GM12878 (cell line): ENCODE results near the gene AMPD2. TPM values are rescaled to one million over a fixed set of nuclear protein-coding genes. Genes with fewer than 3 reads are reported as not detected.

Experiments
- ATAC-seq: fragments of 200-7000 bp; cut with Tn5 transposase; 3 replicates; pipeline ENCODE4 v1.9.1; 2020; ENCODE audit warnings: mild to moderate bottlenecking, moderate library complexity
- BruUV-seq: library from RNA; stranded (reverse); fragments of 400-500 nt; replicated peaks from 2 replicates; lab custom pipeline; 2021; lab: Mats Ljungman, UMichigan
- CTCF ChIA-PET: fragments of 300-600 bp; sonication (Branson Sonifier 250); formaldehyde crosslinking; extraction: SDS; loops from one replicate; lab custom pipeline; 2021; ENCODE audit warnings: inconsistent platforms; lab: Yijun Ruan, JAX
- POLR2A ChIA-PET: fragments of 350-600 bp; formaldehyde crosslinking; extraction: SDS; loops from one replicate; lab custom pipeline; 2021; ENCODE audit warnings: inconsistent platforms; lab: Charles Lee
- RAD21 ChIA-PET: fragments of 300-600 bp; sonication (Branson Sonifier 250); formaldehyde crosslinking; loops from one replicate; lab custom pipeline; 2023; ENCODE audit warnings: antibody characterized with exemption; ENCODE audit not compliant: unreplicated experiment; lab: Charles Lee
- SMC1A ChIA-PET: fragments of 300-600 bp; sonication (Branson Sonifier 250); formaldehyde crosslinking; loops from one replicate; lab custom pipeline; 2023; ENCODE audit not compliant: unreplicated experiment, uncharacterized antibody; lab: Charles Lee
- DNase-seq: peaks from one replicate; pipeline ENCODE4 v3.0.0-alpha.2; 2011; ENCODE audit warnings: low read depth, low spot score
- FAIRE-seq: peaks from 3 replicates; lab custom pipeline; 2011; peaks lifted over from hg19 to GRCh38; lab: Jason Lieb, UNC
- H2AFZ ChIP-seq: 2 replicates; pipeline ENCODE4 v1.6.0; 2011; ENCODE audit warnings: low read depth, low read length, control low read depth; ENCODE audit not compliant: control insufficient read depth
- H3K27ac ChIP-seq: 2 replicates; pipeline ENCODE4 v1.5.1; 2011; ENCODE audit warnings: control low read depth; ENCODE audit not compliant: control insufficient read depth, insufficient read depth
- H3K27me3 ChIP-seq, 2 experiments: replicated peaks in 1 of 2; 2 replicates each; pipeline versions ENCODE4 v1.6.0 to v1.6.1; 2011; ENCODE audit warnings: low read length in 1 of 2; ENCODE audit not compliant: control insufficient read depth in 2 of 2, insufficient read depth in 2 of 2
- H3K36me3 ChIP-seq, 2 experiments: 2 replicates each; pipeline ENCODE4 v1.5.1; 2011; ENCODE audit warnings: low read length in 1 of 2; ENCODE audit not compliant: control insufficient read depth in 2 of 2, insufficient read depth in 2 of 2
- H3K4me1 ChIP-seq: 2 replicates; pipeline ENCODE4 v1.6.1; 2011; ENCODE audit warnings: mild to moderate bottlenecking, low read length, moderate library complexity, mixed read lengths; ENCODE audit not compliant: control insufficient read depth, insufficient read depth
- H3K4me2 ChIP-seq: 2 replicates; pipeline ENCODE4 v1.6.0; 2011; ENCODE audit warnings: control low read depth; ENCODE audit not compliant: control insufficient read depth, insufficient read depth
- H3K4me3 ChIP-seq: fragments of 200-600 bp; sonication (generic); 2 replicates; pipeline ENCODE4 v1.5.1; 2016
- H3K79me2 ChIP-seq: 2 replicates; pipeline ENCODE4 v1.6.0; 2011; ENCODE audit warnings: low read length; ENCODE audit not compliant: control insufficient read depth, insufficient read depth
- H3K9ac ChIP-seq: 2 replicates; pipeline ENCODE4 v1.8.0; 2011; ENCODE audit warnings: low read length, control low read depth, mixed read lengths; ENCODE audit not compliant: control insufficient read depth, insufficient read depth
- H3K9me3 ChIP-seq: replicated peaks from 3 replicates; pipeline ENCODE4 v1.5.1; 2011; ENCODE audit warnings: mild to moderate bottlenecking, low read length; ENCODE audit not compliant: control insufficient read depth, insufficient read depth
- H4K20me1 ChIP-seq: 2 replicates; pipeline ENCODE4 v1.6.0; 2011; ENCODE audit not compliant: control insufficient read depth, insufficient read depth
- ATF7 ChIP-seq: fragments of 450-650 bp; IDR thresholded peaks from 2 replicates; pipeline ENCODE4 v1.6.1; 2016; ENCODE audit warnings: low read depth, mild to moderate bottlenecking
- CBFB ChIP-seq: IDR thresholded peaks from 2 replicates; pipeline ENCODE4 v1.6.1; 2016; ENCODE audit warnings: antibody characterized with exemption, low read depth
- CBX5 ChIP-seq: sonication (generic); IDR thresholded peaks from 2 replicates; pipeline ENCODE4 v1.6.1; 2016; ENCODE audit warnings: low read depth, moderate library complexity, mild to moderate bottlenecking, inconsistent platforms
- CHD4 ChIP-seq: fragments of 200-600 bp; sonication (generic); IDR thresholded peaks from 2 replicates; pipeline ENCODE4 v1.6.1; 2016; ENCODE audit warnings: mild to moderate bottlenecking
- KDM1A ChIP-seq: fragments of 200-600 bp; sonication (generic); IDR thresholded peaks from 2 replicates; pipeline ENCODE4 v1.6.1; 2016; ENCODE audit warnings: borderline replicate concordance
- POLR2AphosphoS2 ChIP-seq: IDR thresholded peaks from 2 replicates; pipeline ENCODE4 v1.6.1; 2011; ENCODE audit warnings: low read depth, mild to moderate bottlenecking, low read length, improper control_type of control experiment, moderate library complexity
- SMARCA5 ChIP-seq: fragments of 450-650 bp; IDR thresholded peaks from 2 replicates; pipeline ENCODE4 v1.6.1; 2017; ENCODE audit warnings: mild to moderate bottlenecking
- TCF12 ChIP-seq: IDR thresholded peaks from 2 replicates; pipeline ENCODE4 v1.6.1; 2011; ENCODE audit warnings: low read depth, mild to moderate bottlenecking, low read length
- WGBS: methylation state at CpG from one replicate; pipeline ENCODE4 v1.1.6; 2016; ENCODE audit warnings: low lambda C conversion rate; ENCODE audit not compliant: insufficient replicate concordance, insufficient coverage; ENCODE audit errors: missing lambda C conversion rate; 5-methylcytosine and 5-hydroxymethylcytosine counted together
- in situ Hi-C: fragments of 300-500 bp; cut with MboI; formaldehyde crosslinking; loops from 9 replicates; pipeline ENCODE4 v1.14.3; 2018; ENCODE audit warnings: mixed read lengths
- intact Hi-C: fragments of 100-400 bp; cut with micrococcal nuclease; formaldehyde crosslinking; loops from one replicate; pipeline ENCODE4 v1.14.2; 2022; ENCODE audit not compliant: unreplicated experiment
- polyA plus RNA-seq, 11 experiments: library from polyadenylated mRNA; depleted of rRNA in 4 of 11; unstranded in 6 of 11; stranded (reverse) in 5 of 11; fragments of >200 nt; fragmentation: Nextera tagmentation in 4 of 11; fragmentation: Illumina TruSeq in 1 of 11; extraction: Ambion mirVana in 4 of 11; extraction: Trizol in 1 of 11; gene quantifications; 1 replicate in 1 of 11; 2 replicates in 10 of 11; pipeline versions ENCODE4 v1.2.1 to v1.2.3, GENCODE V29; 2011 to 2016; ENCODE audit warnings: inconsistent platforms in 2 of 11, missing spikeins in 2 of 11, low read depth in 1 of 11
- total RNA-seq, 4 experiments: library from RNA; depleted of rRNA in 3 of 4; stranded (reverse); fragments of >200 nt in 3 of 4; fragmentation: Illumina TruSeq in 1 of 4; extraction: Trizol in 1 of 4; gene quantifications; 2 replicates each; pipeline versions ENCODE4 v1.2.1 to v1.2.3, GENCODE V29; 2013 to 2021
- TF ChIP-seq, protein P1 (sequence below): fragments of 450-650 bp; formaldehyde crosslinking; IDR thresholded peaks from 2 replicates; pipeline ENCODE4 v1.4.0; 2020; ENCODE audit warnings: mild to moderate bottlenecking, moderate library complexity

Gene AMPD2
- total and polyA plus RNA-seq, 10 of the 15 experiments (the other 5 are each of a cell fraction or from before 2014, with no cell fraction given), result 2.0 to 75.9 (median 31.3) TPM

DNA sequence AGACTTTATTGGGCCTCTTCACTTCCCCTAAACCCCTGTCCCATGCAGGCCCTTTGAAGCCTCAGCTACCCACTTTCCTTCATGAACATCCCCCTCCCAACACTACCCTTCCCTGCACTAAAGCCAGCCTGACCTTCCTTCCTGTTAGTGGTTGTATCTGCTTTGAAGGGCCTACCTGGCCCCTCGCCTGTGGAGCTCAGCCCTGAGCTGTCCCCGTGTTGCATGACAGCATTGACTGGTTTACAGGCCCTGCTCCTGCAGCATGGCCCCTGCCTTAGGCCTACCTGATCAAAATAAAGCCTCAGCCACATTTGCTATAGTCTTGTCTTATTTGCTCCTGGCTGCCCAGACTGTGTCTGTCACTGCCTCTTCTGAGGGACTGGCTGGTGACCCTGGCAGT is 41.8 kb downstream of the AMPD2 start:
- FAIRE-seq (no peak), ATAC-seq (no peak), DNase-seq (no peak)
- Histone ChIP-seq H3K79me2 (no peaks in the 10 kb centered on the region), H3K27me3 (no peaks in the 10 kb centered on the region), H3K4me3 (no peak overlapping the region), H2AFZ (no peak overlapping the region), H3K4me2 (no peak overlapping the region), H3K9ac (no peak overlapping the region), H3K27ac (no peak overlapping the region), H3K4me1 (no peaks in the 10 kb centered on the region), H3K36me3 (no peaks in the 10 kb centered on the region; a peak in 1 of 4 replicates), H4K20me1 (no peaks in the 10 kb centered on the region), H3K9me3 (no peaks in the 10 kb centered on the region)
- RAD21 ChIA-PET, result no interaction called here
- no peak for TF ChIP-seq KDM1A
- TF ChIP-seq CBX5, result no peak
- no peak for TF ChIP-seq CBFB
- no peak for TF ChIP-seq ATF7
- TF ChIP-seq POLR2AphosphoS2, result no peak
- TF ChIP-seq, protein P1, sequence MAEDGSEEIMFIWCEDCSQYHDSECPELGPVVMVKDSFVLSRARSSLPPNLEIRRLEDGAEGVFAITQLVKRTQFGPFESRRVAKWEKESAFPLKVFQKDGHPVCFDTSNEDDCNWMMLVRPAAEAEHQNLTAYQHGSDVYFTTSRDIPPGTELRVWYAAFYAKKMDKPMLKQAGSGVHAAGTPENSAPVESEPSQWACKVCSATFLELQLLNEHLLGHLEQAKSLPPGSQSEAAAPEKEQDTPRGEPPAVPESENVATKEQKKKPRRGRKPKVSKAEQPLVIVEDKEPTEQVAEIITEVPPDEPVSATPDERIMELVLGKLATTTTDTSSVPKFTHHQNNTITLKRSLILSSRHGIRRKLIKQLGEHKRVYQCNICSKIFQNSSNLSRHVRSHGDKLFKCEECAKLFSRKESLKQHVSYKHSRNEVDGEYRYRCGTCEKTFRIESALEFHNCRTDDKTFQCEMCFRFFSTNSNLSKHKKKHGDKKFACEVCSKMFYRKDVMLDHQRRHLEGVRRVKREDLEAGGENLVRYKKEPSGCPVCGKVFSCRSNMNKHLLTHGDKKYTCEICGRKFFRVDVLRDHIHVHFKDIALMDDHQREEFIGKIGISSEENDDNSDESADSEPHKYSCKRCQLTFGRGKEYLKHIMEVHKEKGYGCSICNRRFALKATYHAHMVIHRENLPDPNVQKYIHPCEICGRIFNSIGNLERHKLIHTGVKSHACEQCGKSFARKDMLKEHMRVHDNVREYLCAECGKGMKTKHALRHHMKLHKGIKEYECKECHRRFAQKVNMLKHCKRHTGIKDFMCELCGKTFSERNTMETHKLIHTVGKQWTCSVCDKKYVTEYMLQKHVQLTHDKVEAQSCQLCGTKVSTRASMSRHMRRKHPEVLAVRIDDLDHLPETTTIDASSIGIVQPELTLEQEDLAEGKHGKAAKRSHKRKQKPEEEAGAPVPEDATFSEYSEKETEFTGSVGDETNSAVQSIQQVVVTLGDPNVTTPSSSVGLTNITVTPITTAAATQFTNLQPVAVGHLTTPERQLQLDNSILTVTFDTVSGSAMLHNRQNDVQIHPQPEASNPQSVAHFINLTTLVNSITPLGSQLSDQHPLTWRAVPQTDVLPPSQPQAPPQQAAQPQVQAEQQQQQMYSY (CRISPR knock-in tag), result no peak
- TF ChIP-seq CHD4, result no peak
- no peak for TF ChIP-seq SMARCA5
- TF ChIP-seq TCF12, result no peak
- POLR2A ChIA-PET, result interaction anchor here (0.7 to 0.8 kb wide), 2 partner anchors 131 to 236 kb away, joined by 3 to 4 read pairs; no protein-coding TSS in a partner anchor
- SMC1A ChIA-PET, result interaction anchor here (0.9 to 1.4 kb wide), 2 partner anchors 10 to 318 kb away, joined by 3 to 4 read pairs; no protein-coding TSS in a partner anchor
- no TSS peak for BruUV-seq
- WGBS, result 35% methylated on average over 2 of the region's 2 CpGs
- in situ Hi-C loops, result no loop called here
- intact Hi-C loops, result no loop called here
- CTCF ChIA-PET, result interaction anchor here (1.4 to 3.7 kb wide), 4 partner anchors 10 to 323 kb away, joined by 3 to 23 read pairs (median 6); partner anchors contain the start of gene AHCYL1
